HCT116 (cell line): Measurements from ENCODE around the gene ARF1. TPM values are rescaled to one million over a fixed set of nuclear protein-coding genes. Genes with fewer than 3 reads are reported as not detected.

ENCODE experiments used
- ATAC-seq: fragments of 200-7000 bp; cut with Tn5 transposase; 2 replicates; pipeline ENCODE4 v1.9.1; 2020; ENCODE audit warnings: mild to moderate bottlenecking, moderate library complexity
- BruUV-seq: library from RNA; stranded (reverse); fragments of 400-500 nt; replicated peaks from 2 replicates; lab custom pipeline; 2021; lab: Mats Ljungman, UMichigan
- CTCF ChIA-PET: fragments of 300-600 bp; sonication (Branson Sonifier 250); formaldehyde crosslinking; loops from one replicate; lab custom pipeline; 2021; ENCODE audit warnings: antibody characterized with exemption; lab: Charles Lee
- POLR2A ChIA-PET: fragments of 300-600, 350-600 bp; sonication (Branson Sonifier 250); formaldehyde crosslinking; loops from one replicate; lab custom pipeline; 2021; ENCODE audit warnings: antibody characterized with exemption; lab: Charles Lee
- RAD21 ChIA-PET, 2 experiments: fragments of 300-600 bp; sonication (Branson Sonifier 250); formaldehyde crosslinking; loops; one replicate each; lab custom pipeline; 2023; ENCODE audit warnings: low total read pairs in 2 of 2; ENCODE audit not compliant: uncharacterized antibody in 2 of 2, unreplicated experiment in 2 of 2, low non-redundant PET in 1 of 2; lab: Charles Lee
- DNase-seq: peaks from one replicate; pipeline ENCODE4 v3.0.0-alpha.2; 2010; ENCODE audit warnings: low read depth, low spot score
- H2AFZ ChIP-seq: fragments of 200-600 bp; shearing (Covaris generic), sonication (generic); 2 replicates; pipeline ENCODE4 v1.6.1; 2017; ENCODE audit warnings: low read depth, mixed run types, mixed read lengths, antibody characterized with exemption, low read length; ENCODE audit not compliant: poor library complexity, severe bottlenecking
- H3K27ac ChIP-seq: 2 replicates; pipeline ENCODE4 v1.5.1; 2012; ENCODE audit warnings: low read depth, low read length
- H3K27me3 ChIP-seq: fragments of 200-600 bp; sonication (generic); 2 replicates; pipeline ENCODE4 v1.6.1; 2016; ENCODE audit warnings: mixed run types, low read length, mixed read lengths; ENCODE audit not compliant: insufficient read depth
- H3K36me3 ChIP-seq, 2 experiments: fragments of 200-500 bp in 1 of 2; fragments of 200-600 bp in 1 of 2; sonication (Bioruptor generic) in 1 of 2; sonication (generic) in 1 of 2; 2 replicates each; pipeline versions ENCODE4 v1.5.1 to v1.6.1; 2014 to 2016; ENCODE audit warnings: low read length in 2 of 2, inconsistent platforms in 1 of 2, mixed read lengths in 1 of 2, mixed run types in 1 of 2; ENCODE audit not compliant: insufficient read depth in 2 of 2, control insufficient read depth in 1 of 2
- H3K4me1 ChIP-seq, 2 experiments: fragments of 200-600 bp in 1 of 2; sonication (generic) in 1 of 2; 2 replicates each; pipeline versions ENCODE4 v1.5.1 to v1.6.1; 2012 to 2017; ENCODE audit warnings: low read length in 2 of 2, inconsistent platforms in 1 of 2, mild to moderate bottlenecking in 1 of 2, mixed read lengths in 1 of 2, mixed run types in 1 of 2, moderate library complexity in 1 of 2; ENCODE audit not compliant: insufficient read depth in 2 of 2, control insufficient read depth in 1 of 2
- H3K4me2 ChIP-seq: fragments of 200-600 bp; sonication (generic); 2 replicates; pipeline ENCODE4 v1.6.1; 2017; ENCODE audit warnings: mixed run types, low read length, mixed read lengths
- H3K4me3 ChIP-seq, 2 experiments: fragments of 200-600 bp in 1 of 2; sonication (generic) in 1 of 2; replicated peaks in 1 of 2; 2 replicates each; pipeline ENCODE4 v1.5.1; 2011 to 2016; ENCODE audit warnings: low read length in 2 of 2, control low read depth in 1 of 2, low read depth in 1 of 2, mild to moderate bottlenecking in 1 of 2, mixed read lengths in 1 of 2, mixed run types in 1 of 2
- H3K79me2 ChIP-seq: fragments of 200-600 bp; sonication (generic); 2 replicates; pipeline ENCODE4 v1.6.1; 2017; ENCODE audit warnings: mild to moderate bottlenecking, mixed run types, low read length, moderate library complexity, mixed read lengths; ENCODE audit not compliant: insufficient read depth
- H3K9ac ChIP-seq: fragments of 200-600 bp; sonication (generic); 2 replicates; pipeline ENCODE4 v1.6.1; 2016; ENCODE audit warnings: low read length, mixed read lengths
- H3K9me2 ChIP-seq: fragments of 200-600 bp; sonication (generic), shearing (Covaris generic); 2 replicates; pipeline ENCODE4 v1.6.1; 2017; ENCODE audit warnings: mixed run types, mild to moderate bottlenecking, moderate library complexity; ENCODE audit not compliant: insufficient read depth
- H3K9me3 ChIP-seq, 2 experiments: fragments of 200-500 bp in 1 of 2; fragments of 200-600 bp in 1 of 2; sonication (Bioruptor generic) in 1 of 2; sonication (generic) in 1 of 2; 2 replicates each; pipeline ENCODE4 v1.6.1; 2014 to 2017; ENCODE audit warnings: low read length in 2 of 2, mixed read lengths in 2 of 2, inconsistent platforms in 1 of 2, low read depth in 1 of 2, mild to moderate bottlenecking in 1 of 2, mixed run types in 1 of 2, moderate library complexity in 1 of 2; ENCODE audit not compliant: control insufficient read depth in 1 of 2, insufficient read depth in 1 of 2
- H4K20me1 ChIP-seq: fragments of 200-600 bp; sonication (generic), shearing (Covaris generic); 2 replicates; pipeline ENCODE4 v1.6.1; 2017; ENCODE audit warnings: mixed run types, mild to moderate bottlenecking, moderate library complexity; ENCODE audit not compliant: insufficient read depth
- CEBPB ChIP-seq: IDR thresholded peaks from 2 replicates; pipeline ENCODE4 v1.6.1; 2012; ENCODE audit warnings: low read depth
- ELF1 ChIP-seq: IDR thresholded peaks from 2 replicates; pipeline ENCODE4 v1.6.1; 2012; ENCODE audit warnings: low read depth, borderline replicate concordance
- EZH2phosphoT487 ChIP-seq: fragments of 200-600 bp; IDR thresholded peaks from 2 replicates; pipeline ENCODE4 v1.6.1; 2018; ENCODE audit warnings: antibody characterized with exemption, borderline replicate concordance
- FOSL1 ChIP-seq: IDR thresholded peaks from 2 replicates; pipeline ENCODE4 v1.6.1; 2012; ENCODE audit warnings: low read depth
- MAX ChIP-seq: IDR thresholded peaks from 2 replicates; pipeline ENCODE4 v1.6.1; 2012
- POLR2AphosphoS5 ChIP-seq: IDR thresholded peaks from 2 replicates; pipeline ENCODE4 v1.6.1; 2011; ENCODE audit warnings: mild to moderate bottlenecking, low read depth, low read length, moderate library complexity
- REST ChIP-seq: IDR thresholded peaks from 2 replicates; pipeline ENCODE4 v1.6.1; 2012; ENCODE audit warnings: low read depth
- TCF7L2 ChIP-seq: IDR thresholded peaks from 2 replicates; pipeline ENCODE4 v1.7.0; 2011; ENCODE audit warnings: borderline replicate concordance, inconsistent platforms; ENCODE audit not compliant: insufficient read depth, insufficient read length; ENCODE audit errors: extremely low read depth
- ZNF274 ChIP-seq: fragments of 200-500 bp; sonication (Bioruptor generic); IDR thresholded peaks from 2 replicates; pipeline ENCODE4 v1.6.1; 2014; ENCODE audit warnings: mild to moderate bottlenecking, low read depth, low read length, inconsistent platforms
- intact Hi-C: fragments of 100-400 bp; cut with micrococcal nuclease; formaldehyde crosslinking; loops from 2 replicates; pipeline ENCODE4 v1.10.0; 2022
- total RNA-seq: library from RNA; stranded (reverse); gene quantifications from one replicate; pipeline ENCODE4 v1.2.1, GENCODE V29; 2021; ENCODE audit not compliant: unreplicated experiment

ARF1 gene
- total RNA-seq, 1 experiment from 2014 or later = 394 TPM

GRCh38 chr1:228066891-228067654 is 15.4 kb upstream of the ARF1 start:
- no peaks in the 10 kb centered on the region for H3K9me2 ChIP-seq
- H3K9me3 ChIP-seq = no peaks in the 10 kb centered on the region
- CTCF ChIA-PET = no interaction called here
- H2AFZ ChIP-seq = no peak overlapping the region
- ATAC-seq (no peak), DNase-seq (no peak)
- POLR2A ChIA-PET = interaction anchor here (1.0 kb wide), 1 partner anchor 15 kb away, joined by 3 read pairs; the partner anchor contains the start of gene ARF1
- H4K20me1 ChIP-seq = no peaks in the 10 kb centered on the region
- BruUV-seq = no TSS peak
- H3K79me2 ChIP-seq = no peaks in the 10 kb centered on the region
- no peaks in the 10 kb centered on the region for H3K4me1 ChIP-seq
- H3K27me3 ChIP-seq = 0 out of 2 replicates have a peak, but pooled peaks cover 6% of the 10 kb centered on the region
- H3K4me3 ChIP-seq = no peak overlapping the region
- intact Hi-C loops = no loop called here
- no peak overlapping the region for H3K4me2 ChIP-seq
- no peak overlapping the region for H3K27ac ChIP-seq
- H3K36me3 ChIP-seq = no peaks in the 10 kb centered on the region
- RAD21 ChIA-PET = no interaction called here
- TF ChIP-seq REST = no peak
- no peak overlapping the region for H3K9ac ChIP-seq

GRCh38 chr1:228068359-228068758 is 14.1 kb upstream of the ARF1 start:
- RAD21 ChIA-PET = no interaction called here
- POLR2A ChIA-PET = no interaction called here
- H3K27ac ChIP-seq = no peak overlapping the region
- TF ChIP-seq CEBPB (no peak), TCF7L2 (no peak), EZH2phosphoT487 (no peak), FOSL1 (no peak), ELF1 (no peak), ZNF274 (no peak), POLR2AphosphoS5 (no peak), MAX (no peak)
- intact Hi-C loops = no loop called here
- no peaks in the 10 kb centered on the region for H3K9me3 ChIP-seq
- H3K27me3 ChIP-seq = 0 out of 2 replicates have a peak, but pooled peaks cover 6% of the 10 kb centered on the region
- H3K36me3 ChIP-seq = no peaks in the 10 kb centered on the region
- H3K4me1 ChIP-seq = no peaks in the 10 kb centered on the region
- no peak overlapping the region for H3K9ac ChIP-seq
- no peaks in the 10 kb centered on the region for H4K20me1 ChIP-seq
- no peak for ATAC-seq
- CTCF ChIA-PET = no interaction called here
- BruUV-seq = no TSS peak
- H3K9me2 ChIP-seq = no peaks in the 10 kb centered on the region
- no peak overlapping the region for H3K4me3 ChIP-seq
- H3K79me2 ChIP-seq = no peaks in the 10 kb centered on the region
- H3K4me2 ChIP-seq = no peak overlapping the region
- no peak for DNase-seq
- no peak overlapping the region for H2AFZ ChIP-seq
